GM23338 (cell line): ENCODE results near the gene ATRIP. TPM values are rescaled to one million over a fixed set of nuclear protein-coding genes. Genes with fewer than 3 reads are reported as not detected.
A peak's percentile ranks its signal among the peaks of the same experiment; 100 is the strongest.

Experiments used
- ATAC-seq: fragments of 200-7000 bp; cut with Tn5 transposase; 3 replicates; pipeline ENCODE4 v1.9.1; 2020
- DNase-seq: peaks from one replicate; pipeline ENCODE4 v3.0.0-alpha.2; 2015; ENCODE audit warnings: low spot score
- H2AFZ ChIP-seq: fragments of 200-600 bp; sonication (generic); 2 replicates; pipeline ENCODE4 v1.8.0; 2016; ENCODE audit warnings: antibody characterized with exemption, mild to moderate bottlenecking, moderate library complexity
- H3F3A ChIP-seq: fragments of 200-600 bp; sonication (generic); replicated peaks from 2 replicates; pipeline ENCODE4 v1.8.0; 2017; ENCODE audit warnings: antibody characterized with exemption, mixed run types, low read depth
- H3K27ac ChIP-seq: fragments of 200-600 bp; sonication (generic); 2 replicates; pipeline ENCODE4 v1.6.1; 2016; ENCODE audit warnings: low read depth
- H3K27me3 ChIP-seq: fragments of 200-600 bp; sonication (generic); 2 replicates; pipeline ENCODE4 v1.8.0; 2016; ENCODE audit warnings: mild to moderate bottlenecking, mixed run types, moderate library complexity; ENCODE audit not compliant: insufficient read depth
- H3K36me3 ChIP-seq: fragments of 200-600 bp; sonication (generic); 2 replicates; pipeline ENCODE4 v1.8.0; 2016; ENCODE audit warnings: mild to moderate bottlenecking; ENCODE audit not compliant: insufficient read depth
- H3K4me1 ChIP-seq: fragments of 200-600 bp; sonication (generic); 2 replicates; pipeline ENCODE4 v1.8.0; 2016; ENCODE audit warnings: mild to moderate bottlenecking, moderate library complexity; ENCODE audit not compliant: insufficient read depth
- H3K4me2 ChIP-seq: fragments of 200-600 bp; sonication (generic); 2 replicates; pipeline ENCODE4 v1.7.1; 2017; ENCODE audit warnings: mixed run types
- H3K4me3 ChIP-seq: fragments of 200-600 bp; sonication (generic); 2 replicates; pipeline ENCODE4 v1.6.1; 2016; ENCODE audit warnings: mixed run types
- H3K79me2 ChIP-seq: fragments of 200-600 bp; sonication (generic); replicated peaks from 2 replicates; pipeline ENCODE4 v1.8.0; 2017; ENCODE audit warnings: mild to moderate bottlenecking; ENCODE audit not compliant: insufficient read depth
- H3K9me2 ChIP-seq: fragments of 200-600 bp; sonication (generic); 2 replicates; pipeline ENCODE4 v1.8.0; 2017; ENCODE audit not compliant: insufficient read depth
- H4K20me1 ChIP-seq: fragments of 200-600 bp; sonication (generic); replicated peaks from 2 replicates; pipeline ENCODE4 v1.8.0; 2017; ENCODE audit warnings: mild to moderate bottlenecking; ENCODE audit not compliant: insufficient read depth
- H3K27ac Mint-ChIP-seq: 2 replicates; pipeline ENCODE4 v1.8.0; 2020; ENCODE audit warnings: inconsistent platforms, mild to moderate bottlenecking, moderate library complexity, mixed read lengths
- H3K27me3 Mint-ChIP-seq: 3 replicates; pipeline ENCODE4 v1.8.0; 2022; ENCODE audit warnings: low read depth, mild to moderate bottlenecking, moderate library complexity, mixed read lengths, inconsistent platforms; ENCODE audit not compliant: insufficient read depth, poor library complexity
- H3K36me3 Mint-ChIP-seq: 3 replicates; pipeline ENCODE4 v1.8.0; 2021; ENCODE audit warnings: low read depth, mild to moderate bottlenecking, inconsistent platforms, moderate library complexity, mixed read lengths
- H3K4me1 Mint-ChIP-seq: 3 replicates; pipeline ENCODE4 v1.8.0; 2020; ENCODE audit warnings: mild to moderate bottlenecking, inconsistent platforms, mixed read lengths
- H3K4me3 Mint-ChIP-seq: 3 replicates; pipeline ENCODE4 v1.8.0; 2021; ENCODE audit warnings: moderate library complexity, mild to moderate bottlenecking, inconsistent platforms, mixed read lengths
- H3K9me3 Mint-ChIP-seq: 3 replicates; pipeline ENCODE4 v1.8.0; 2020; ENCODE audit warnings: moderate library complexity, mild to moderate bottlenecking, inconsistent platforms, mixed read lengths
- CREB1 ChIP-seq: fragments of 250-450 bp; sonication (Bioruptor Pico); IDR thresholded peaks from 2 replicates; pipeline ENCODE4 v1.5.0; 2020; ENCODE audit warnings: low read depth, mild to moderate bottlenecking, moderate library complexity
- ETS1 ChIP-seq: IDR thresholded peaks from 2 replicates; pipeline ENCODE4 v1.6.1; 2016; ENCODE audit warnings: antibody characterized with exemption
- EZH2 ChIP-seq: fragments of 200-600 bp; sonication (generic); IDR thresholded peaks from one replicate; pipeline ENCODE4 v1.8.0; 2017; ENCODE audit warnings: antibody characterized with exemption, mild to moderate bottlenecking, low read depth; ENCODE audit not compliant: unreplicated experiment
- EZH2phosphoT487 ChIP-seq: fragments of 200-600 bp; sonication (generic); IDR thresholded peaks from one replicate; pipeline ENCODE4 v1.8.1; 2018; ENCODE audit warnings: antibody characterized with exemption; ENCODE audit not compliant: unreplicated experiment
- JUNB ChIP-seq: IDR thresholded peaks from one replicate; pipeline ENCODE4 v1.6.1; 2016; ENCODE audit warnings: antibody characterized with exemption; ENCODE audit not compliant: unreplicated experiment
- NANOG ChIP-seq: IDR thresholded peaks from 2 replicates; pipeline ENCODE4 v1.6.1; 2016; ENCODE audit warnings: antibody characterized with exemption, borderline replicate concordance
- POLR2AphosphoS5 ChIP-seq: IDR thresholded peaks from 2 replicates; pipeline ENCODE4 v1.6.1; 2016; ENCODE audit warnings: antibody characterized with exemption, low read depth
- STAT1 ChIP-seq: IDR thresholded peaks from one replicate; pipeline ENCODE4 v1.6.1; 2016; ENCODE audit warnings: antibody characterized with exemption; ENCODE audit not compliant: unreplicated experiment
- ZNF114 ChIP-seq: fragments of 250-450 bp; sonication (Bioruptor Pico); IDR thresholded peaks from 2 replicates; pipeline ENCODE4 v1.5.0; 2020; ENCODE audit warnings: mild to moderate bottlenecking, moderate library complexity
- ZNF331 ChIP-seq: fragments of 250-450 bp; sonication (Bioruptor Pico); IDR thresholded peaks from 2 replicates; pipeline ENCODE4 v1.5.0; 2020; ENCODE audit warnings: low read depth, mild to moderate bottlenecking, moderate library complexity
- ZNF462 ChIP-seq: fragments of 250-450 bp; sonication (Bioruptor Pico); IDR thresholded peaks from 2 replicates; pipeline ENCODE4 v1.5.0; 2020; ENCODE audit warnings: mild to moderate bottlenecking, moderate library complexity
- polyA plus RNA-seq: library from polyadenylated mRNA; unstranded; fragments of >200 nt; fragmentation: Nextera tagmentation; extraction: Ambion mirVana; gene quantifications from 2 replicates; pipeline ENCODE4 v1.2.1, GENCODE V29; 2016
- total RNA-seq: library from RNA; depleted of rRNA; stranded (reverse); fragments of >200 nt; shearing (Covaris generic); gene quantifications from 2 replicates; pipeline ENCODE4 v1.2.3, GENCODE V29; 2014
- TF ChIP-seq, protein P1 (sequence below), 2 experiments: fragments of 200-600 bp in 1 of 2; sonication (generic) in 1 of 2; conservative IDR thresholded peaks; 2 replicates each; pipeline versions ENCODE4 v1.5.1 to v1.6.1; 2016 to 2017; ENCODE audit warnings: antibody characterized with exemption in 2 of 2, low read depth in 2 of 2, mild to moderate bottlenecking in 2 of 2, moderate library complexity in 1 of 2
- TF ChIP-seq, protein P2 (sequence below): IDR thresholded peaks from one replicate; pipeline ENCODE4 v1.6.1; 2018; ENCODE audit warnings: antibody characterized with exemption; ENCODE audit not compliant: unreplicated experiment

ATRIP gene
- total and polyA plus RNA-seq, 2 experiments from 2014 or later, result 5.8 to 17.3 TPM

DNA sequence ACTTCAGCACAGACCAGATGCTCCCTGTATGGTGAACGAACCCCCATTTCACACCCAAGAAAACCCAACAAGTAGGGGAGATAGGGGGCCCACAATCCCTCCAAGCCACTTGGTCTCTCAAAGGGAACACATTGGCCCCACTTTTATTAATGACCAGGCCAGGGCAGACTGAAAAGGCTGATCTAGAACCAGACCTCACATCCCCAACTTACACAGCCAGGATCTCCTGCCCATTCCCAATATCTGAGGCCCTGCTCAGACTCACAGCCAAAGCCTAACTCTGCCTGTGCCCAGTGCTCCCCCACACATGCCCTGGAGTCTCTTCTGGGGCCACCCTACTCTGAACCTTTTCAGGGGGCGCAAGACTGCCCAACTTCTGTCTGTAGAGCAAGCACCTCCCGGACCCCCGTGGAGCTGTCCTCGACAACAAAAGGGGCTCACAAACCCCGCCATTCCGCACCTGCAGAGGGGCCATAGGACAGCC is 18.4 kb upstream of the ATRIP start:
- Mint-ChIP-seq H3K36me3 (peaks cover 45% of the 10 kb centered on the region), H3K4me1 (peaks cover 62% of the 10 kb centered on the region), H3K9me3 (peaks cover 3% of the 10 kb centered on the region; the same call in 1 of the 3 replicates), H3K27ac (peak overlapping the region; percentile 92), H3K27me3 (peaks cover 16% of the 10 kb centered on the region), H3K4me3 (peak overlapping the region; percentile 86)
- ATAC-seq (no peak), DNase-seq (peak; percentile 79)
- peaks cover 35% of the 10 kb centered on the region for H3K4me1 ChIP-seq
- H4K20me1 ChIP-seq, result peaks cover 20% of the 10 kb centered on the region
- H3K36me3 ChIP-seq, result peaks cover 10% of the 10 kb centered on the region
- no peaks in the 10 kb centered on the region for H3K9me2 ChIP-seq
- no peaks in the 10 kb centered on the region for H3K27me3 ChIP-seq
- H3K4me2 ChIP-seq, result peak overlapping the region; percentile 86
- H2AFZ ChIP-seq, result no peak overlapping the region
- peak overlapping the region; percentile 84 for H3K4me3 ChIP-seq
- H3K27ac ChIP-seq, result 0 out of 2 replicates have a peak overlapping the region, but pooled peaks have one; percentile 19
- peaks cover 22% of the 10 kb centered on the region for H3F3A ChIP-seq
- peaks cover 60% of the 10 kb centered on the region for H3K79me2 ChIP-seq
- TF ChIP-seq CREB1 (CRISPR knock-in tag), result no peak
- no peak for TF ChIP-seq POLR2AphosphoS5
- no peak for TF ChIP-seq ZNF114 (CRISPR knock-in tag)
- TF ChIP-seq NANOG, result no peak
- TF ChIP-seq ZNF331, result no peak
- no peak for TF ChIP-seq STAT1
- TF ChIP-seq EZH2, result no peak
- TF ChIP-seq, protein P1, sequence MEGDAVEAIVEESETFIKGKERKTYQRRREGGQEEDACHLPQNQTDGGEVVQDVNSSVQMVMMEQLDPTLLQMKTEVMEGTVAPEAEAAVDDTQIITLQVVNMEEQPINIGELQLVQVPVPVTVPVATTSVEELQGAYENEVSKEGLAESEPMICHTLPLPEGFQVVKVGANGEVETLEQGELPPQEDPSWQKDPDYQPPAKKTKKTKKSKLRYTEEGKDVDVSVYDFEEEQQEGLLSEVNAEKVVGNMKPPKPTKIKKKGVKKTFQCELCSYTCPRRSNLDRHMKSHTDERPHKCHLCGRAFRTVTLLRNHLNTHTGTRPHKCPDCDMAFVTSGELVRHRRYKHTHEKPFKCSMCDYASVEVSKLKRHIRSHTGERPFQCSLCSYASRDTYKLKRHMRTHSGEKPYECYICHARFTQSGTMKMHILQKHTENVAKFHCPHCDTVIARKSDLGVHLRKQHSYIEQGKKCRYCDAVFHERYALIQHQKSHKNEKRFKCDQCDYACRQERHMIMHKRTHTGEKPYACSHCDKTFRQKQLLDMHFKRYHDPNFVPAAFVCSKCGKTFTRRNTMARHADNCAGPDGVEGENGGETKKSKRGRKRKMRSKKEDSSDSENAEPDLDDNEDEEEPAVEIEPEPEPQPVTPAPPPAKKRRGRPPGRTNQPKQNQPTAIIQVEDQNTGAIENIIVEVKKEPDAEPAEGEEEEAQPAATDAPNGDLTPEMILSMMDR (conservative IDR thresholded peaks at IDR 0.05; ENCODE audit: low read depth in 2 of 2), result no peak
- no peak for TF ChIP-seq JUNB
- TF ChIP-seq ZNF462, result no peak
- TF ChIP-seq, protein P2, sequence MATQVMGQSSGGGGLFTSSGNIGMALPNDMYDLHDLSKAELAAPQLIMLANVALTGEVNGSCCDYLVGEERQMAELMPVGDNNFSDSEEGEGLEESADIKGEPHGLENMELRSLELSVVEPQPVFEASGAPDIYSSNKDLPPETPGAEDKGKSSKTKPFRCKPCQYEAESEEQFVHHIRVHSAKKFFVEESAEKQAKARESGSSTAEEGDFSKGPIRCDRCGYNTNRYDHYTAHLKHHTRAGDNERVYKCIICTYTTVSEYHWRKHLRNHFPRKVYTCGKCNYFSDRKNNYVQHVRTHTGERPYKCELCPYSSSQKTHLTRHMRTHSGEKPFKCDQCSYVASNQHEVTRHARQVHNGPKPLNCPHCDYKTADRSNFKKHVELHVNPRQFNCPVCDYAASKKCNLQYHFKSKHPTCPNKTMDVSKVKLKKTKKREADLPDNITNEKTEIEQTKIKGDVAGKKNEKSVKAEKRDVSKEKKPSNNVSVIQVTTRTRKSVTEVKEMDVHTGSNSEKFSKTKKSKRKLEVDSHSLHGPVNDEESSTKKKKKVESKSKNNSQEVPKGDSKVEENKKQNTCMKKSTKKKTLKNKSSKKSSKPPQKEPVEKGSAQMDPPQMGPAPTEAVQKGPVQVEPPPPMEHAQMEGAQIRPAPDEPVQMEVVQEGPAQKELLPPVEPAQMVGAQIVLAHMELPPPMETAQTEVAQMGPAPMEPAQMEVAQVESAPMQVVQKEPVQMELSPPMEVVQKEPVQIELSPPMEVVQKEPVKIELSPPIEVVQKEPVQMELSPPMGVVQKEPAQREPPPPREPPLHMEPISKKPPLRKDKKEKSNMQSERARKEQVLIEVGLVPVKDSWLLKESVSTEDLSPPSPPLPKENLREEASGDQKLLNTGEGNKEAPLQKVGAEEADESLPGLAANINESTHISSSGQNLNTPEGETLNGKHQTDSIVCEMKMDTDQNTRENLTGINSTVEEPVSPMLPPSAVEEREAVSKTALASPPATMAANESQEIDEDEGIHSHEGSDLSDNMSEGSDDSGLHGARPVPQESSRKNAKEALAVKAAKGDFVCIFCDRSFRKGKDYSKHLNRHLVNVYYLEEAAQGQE, result no peak
- TF ChIP-seq ETS1, result no peak
- TF ChIP-seq EZH2phosphoT487, result no peak
